Lower leg skin (tissue), 3 donors: ENCODE data around the gene MYDGF.

Experiments
- POLR2A ChIP-seq, 2 donors: fragments of 450-650 bp; IDR thresholded peaks; one replicate each; pipeline ENCODE4 v1.6.1; 2016 to 2017; ENCODE audit warnings: antibody characterized with exemption in 2 of 2, mild to moderate bottlenecking in 1 of 2, moderate library complexity in 1 of 2
- TF ChIP-seq, protein P1 (sequence below), 3 donors: fragments of 450-650 bp; IDR thresholded peaks; one replicate each; pipeline ENCODE4 v1.5.1; 2016; ENCODE audit warnings: antibody characterized with exemption in 3 of 3, mild to moderate bottlenecking in 3 of 3, moderate library complexity in 2 of 3

DNA sequence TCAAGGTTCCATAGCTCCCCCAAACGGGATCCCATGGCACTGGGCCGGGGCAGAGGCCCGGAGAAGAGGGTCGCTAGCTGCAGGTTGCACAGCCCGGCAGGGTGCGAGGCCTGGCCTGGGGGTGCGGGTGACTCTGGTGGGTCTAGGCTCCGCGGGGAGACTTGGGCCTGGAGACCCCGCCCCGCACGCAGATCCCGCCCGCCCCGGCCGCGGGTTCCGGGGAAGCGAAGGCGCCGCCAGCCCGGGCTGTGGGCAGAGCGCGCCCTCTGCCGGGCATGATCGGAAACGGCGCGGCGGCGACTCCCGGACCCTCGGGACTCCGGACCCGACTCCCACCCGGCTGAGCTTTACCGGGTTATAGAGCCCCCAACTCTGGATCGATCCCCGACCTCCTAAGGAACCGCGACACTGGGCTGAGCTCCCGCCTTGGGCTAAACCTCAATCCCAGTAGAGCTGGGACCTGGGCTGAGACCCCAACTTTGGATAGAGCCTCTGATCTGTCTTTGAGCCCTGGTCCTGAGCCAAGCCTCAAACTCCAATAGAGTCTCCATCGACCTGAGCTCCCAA lies 33.9 kb downstream of the MYDGF start:
- TF ChIP-seq, protein P1, sequence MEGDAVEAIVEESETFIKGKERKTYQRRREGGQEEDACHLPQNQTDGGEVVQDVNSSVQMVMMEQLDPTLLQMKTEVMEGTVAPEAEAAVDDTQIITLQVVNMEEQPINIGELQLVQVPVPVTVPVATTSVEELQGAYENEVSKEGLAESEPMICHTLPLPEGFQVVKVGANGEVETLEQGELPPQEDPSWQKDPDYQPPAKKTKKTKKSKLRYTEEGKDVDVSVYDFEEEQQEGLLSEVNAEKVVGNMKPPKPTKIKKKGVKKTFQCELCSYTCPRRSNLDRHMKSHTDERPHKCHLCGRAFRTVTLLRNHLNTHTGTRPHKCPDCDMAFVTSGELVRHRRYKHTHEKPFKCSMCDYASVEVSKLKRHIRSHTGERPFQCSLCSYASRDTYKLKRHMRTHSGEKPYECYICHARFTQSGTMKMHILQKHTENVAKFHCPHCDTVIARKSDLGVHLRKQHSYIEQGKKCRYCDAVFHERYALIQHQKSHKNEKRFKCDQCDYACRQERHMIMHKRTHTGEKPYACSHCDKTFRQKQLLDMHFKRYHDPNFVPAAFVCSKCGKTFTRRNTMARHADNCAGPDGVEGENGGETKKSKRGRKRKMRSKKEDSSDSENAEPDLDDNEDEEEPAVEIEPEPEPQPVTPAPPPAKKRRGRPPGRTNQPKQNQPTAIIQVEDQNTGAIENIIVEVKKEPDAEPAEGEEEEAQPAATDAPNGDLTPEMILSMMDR (IDR thresholded peaks at IDR 0.05): peak in 1 of 3 donors; percentile 16
- TF ChIP-seq POLR2A (IDR thresholded peaks at IDR 0.05): no peak
